Natural killer cell (primary cell): ENCODE results near the gene NMNAT2. TPM values are rescaled to one million over a fixed set of nuclear protein-coding genes. Genes with fewer than 3 reads are reported as not detected.

Source experiments
- ATAC-seq, 3 donors: fragments of 150-1000 bp in 2 of 3; fragments of 200-7000 bp in 1 of 3; cut with Tn5 transposase; 1 replicate in 1 of 3; 2 replicates in 2 of 3; pipeline ENCODE4 v1.10.0; 2021; ENCODE audit warnings: mild to moderate bottlenecking in 2 of 3, moderate library complexity in 2 of 3
- DNase-seq, 2 donors: peaks; one replicate each; pipeline versions ENCODE4 v3.0.0 to v3.0.0-alpha.2; 2013 to 2021; ENCODE audit warnings: mixed read lengths in 1 of 2
- H3K27ac ChIP-seq: one replicate; pipeline ENCODE4 v1.5.1; 2013; ENCODE audit warnings: mild to moderate bottlenecking, low read length
- H3K27me3 ChIP-seq: one replicate; pipeline ENCODE4 v1.6.1; 2013; ENCODE audit warnings: low read length; ENCODE audit not compliant: control insufficient read depth, insufficient read depth
- H3K36me3 ChIP-seq: one replicate; pipeline ENCODE4 v1.6.1; 2013; ENCODE audit warnings: low read length; ENCODE audit not compliant: control insufficient read depth, insufficient read depth
- H3K4me1 ChIP-seq: one replicate; pipeline ENCODE4 v1.6.1; 2013; ENCODE audit warnings: low read length; ENCODE audit not compliant: control insufficient read depth, insufficient read depth
- H3K4me3 ChIP-seq: one replicate; pipeline ENCODE4 v1.5.1; 2013; ENCODE audit warnings: low read length
- H3K9me3 ChIP-seq: one replicate; pipeline ENCODE4 v1.6.1; 2013; ENCODE audit warnings: low read length; ENCODE audit not compliant: control insufficient read depth, insufficient read depth
- H3K27ac Mint-ChIP-seq, 2 donors: one replicate each; pipeline ENCODE4 v1.8.0; 2022; ENCODE audit warnings: mild to moderate bottlenecking in 2 of 2, mixed read lengths in 2 of 2, moderate library complexity in 1 of 2
- H3K27me3 Mint-ChIP-seq, 2 donors: one replicate each; pipeline ENCODE4 v1.8.0; 2022; ENCODE audit warnings: low read depth in 2 of 2, mixed read lengths in 2 of 2
- H3K36me3 Mint-ChIP-seq: one replicate; pipeline ENCODE4 v1.8.0; 2022; ENCODE audit warnings: mixed read lengths
- H3K4me1 Mint-ChIP-seq, 2 donors: one replicate each; pipeline ENCODE4 v1.8.0; 2022; ENCODE audit warnings: mixed read lengths in 2 of 2
- H3K4me3 Mint-ChIP-seq: one replicate; pipeline ENCODE4 v1.8.0; 2022; ENCODE audit warnings: mild to moderate bottlenecking, moderate library complexity, mixed read lengths
- H3K9me3 Mint-ChIP-seq, 2 donors: one replicate each; pipeline ENCODE4 v1.8.0; 2022; ENCODE audit warnings: mixed read lengths in 2 of 2
- WGBS: methylation state at CpG from one replicate; pipeline ENCODE4 v1.1.7; 2013; ENCODE audit warnings: missing lambda C conversion rate; ENCODE audit not compliant: insufficient coverage; 5-methylcytosine and 5-hydroxymethylcytosine counted together
- intact Hi-C: fragments of 100-400 bp; cut with micrococcal nuclease; formaldehyde crosslinking; loops from one replicate; pipeline ENCODE4 v1.14.2; 2022
- total RNA-seq, 4 donors: library from RNA; stranded (reverse); fragments of 120-200 nt in 1 of 4; gene quantifications; one replicate each; pipeline versions ENCODE4 v1.2.3 to v1.2.4, GENCODE V29; 2013 to 2022
- TF ChIP-seq, protein P1 (sequence below): fragments of 200-600 bp; IDR thresholded peaks from one replicate; pipeline ENCODE4 v1.8.0; 2022; ENCODE audit warnings: antibody characterized with exemption

Gene NMNAT2
- total RNA-seq, 3 donors from 2014 or later (not counting 1 experiment from before 2014, with no cell fraction given): not detected

GRCh38 chr1:183349201-183349711 is 68.9 kb downstream of the NMNAT2 start:
- no peak overlapping the region for H3K27ac Mint-ChIP-seq
- Histone ChIP-seq H3K27ac (no peak overlapping the region), H3K36me3 (no peaks in the 10 kb centered on the region), H3K4me1 (no peaks in the 10 kb centered on the region), H3K4me3 (no peak overlapping the region), H3K27me3 (no peaks in the 10 kb centered on the region), H3K9me3 (no peaks in the 10 kb centered on the region)
- no peaks in the 10 kb centered on the region for H3K36me3 Mint-ChIP-seq
- no peak overlapping the region for H3K4me3 Mint-ChIP-seq
- ATAC-seq: no peak
- H3K4me1 Mint-ChIP-seq: no peaks in the 10 kb centered on the region
- H3K9me3 Mint-ChIP-seq: no peaks in the 10 kb centered on the region
- H3K27me3 Mint-ChIP-seq: peaks cover 13 to 33% of the 10 kb centered on the region in 2 donors
- intact Hi-C loops: no loop called here
- 74% methylated on average over 6 of the region's 6 CpGs for WGBS
- TF ChIP-seq, protein P1, sequence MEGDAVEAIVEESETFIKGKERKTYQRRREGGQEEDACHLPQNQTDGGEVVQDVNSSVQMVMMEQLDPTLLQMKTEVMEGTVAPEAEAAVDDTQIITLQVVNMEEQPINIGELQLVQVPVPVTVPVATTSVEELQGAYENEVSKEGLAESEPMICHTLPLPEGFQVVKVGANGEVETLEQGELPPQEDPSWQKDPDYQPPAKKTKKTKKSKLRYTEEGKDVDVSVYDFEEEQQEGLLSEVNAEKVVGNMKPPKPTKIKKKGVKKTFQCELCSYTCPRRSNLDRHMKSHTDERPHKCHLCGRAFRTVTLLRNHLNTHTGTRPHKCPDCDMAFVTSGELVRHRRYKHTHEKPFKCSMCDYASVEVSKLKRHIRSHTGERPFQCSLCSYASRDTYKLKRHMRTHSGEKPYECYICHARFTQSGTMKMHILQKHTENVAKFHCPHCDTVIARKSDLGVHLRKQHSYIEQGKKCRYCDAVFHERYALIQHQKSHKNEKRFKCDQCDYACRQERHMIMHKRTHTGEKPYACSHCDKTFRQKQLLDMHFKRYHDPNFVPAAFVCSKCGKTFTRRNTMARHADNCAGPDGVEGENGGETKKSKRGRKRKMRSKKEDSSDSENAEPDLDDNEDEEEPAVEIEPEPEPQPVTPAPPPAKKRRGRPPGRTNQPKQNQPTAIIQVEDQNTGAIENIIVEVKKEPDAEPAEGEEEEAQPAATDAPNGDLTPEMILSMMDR: no peak
- DNase-seq: no peak

DNA sequence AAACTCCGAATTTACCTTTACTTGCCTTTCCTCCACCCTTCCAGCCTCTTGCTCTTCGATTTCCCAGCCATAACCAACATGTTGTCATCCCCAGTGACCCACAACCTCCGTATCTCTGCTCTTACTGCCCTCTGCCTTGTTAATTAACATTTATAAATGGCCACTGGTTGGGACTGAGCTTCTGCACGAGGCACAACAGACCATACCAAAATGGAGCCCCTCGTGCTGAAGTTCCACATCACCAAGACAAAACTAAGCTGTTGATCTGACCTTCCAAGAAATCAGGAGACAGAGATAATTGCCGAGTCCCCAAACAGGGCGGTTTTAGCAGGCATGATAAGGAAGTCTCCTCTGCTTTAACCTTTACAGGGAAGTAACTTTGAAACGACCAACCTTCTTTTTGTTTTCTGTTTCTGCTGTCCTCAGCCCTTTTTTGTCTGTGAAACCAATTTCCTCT is 71.9 kb downstream of the NMNAT2 start:
- H3K9me3 ChIP-seq: no peaks in the 10 kb centered on the region
- no peak overlapping the region for H3K27ac ChIP-seq
- no peaks in the 10 kb centered on the region for H3K27me3 ChIP-seq
- no peaks in the 10 kb centered on the region for H3K4me1 ChIP-seq
- Mint-ChIP-seq H3K9me3 (no peaks in the 10 kb centered on the region), H3K27ac (no peak overlapping the region), H3K36me3 (no peaks in the 10 kb centered on the region), H3K4me1 (no peaks in the 10 kb centered on the region), H3K27me3 (peaks cover 13 to 39% of the 10 kb centered on the region in 2 donors), H3K4me3 (no peak overlapping the region)
- ATAC-seq: no peak
- DNase-seq: no peak
- no peaks in the 10 kb centered on the region for H3K36me3 ChIP-seq
- intact Hi-C loops: no loop called here
- WGBS: 65% methylated on average over 8 of the region's 8 CpGs
- no peak overlapping the region for H3K4me3 ChIP-seq
- TF ChIP-seq, protein P1: no peak

DNA sequence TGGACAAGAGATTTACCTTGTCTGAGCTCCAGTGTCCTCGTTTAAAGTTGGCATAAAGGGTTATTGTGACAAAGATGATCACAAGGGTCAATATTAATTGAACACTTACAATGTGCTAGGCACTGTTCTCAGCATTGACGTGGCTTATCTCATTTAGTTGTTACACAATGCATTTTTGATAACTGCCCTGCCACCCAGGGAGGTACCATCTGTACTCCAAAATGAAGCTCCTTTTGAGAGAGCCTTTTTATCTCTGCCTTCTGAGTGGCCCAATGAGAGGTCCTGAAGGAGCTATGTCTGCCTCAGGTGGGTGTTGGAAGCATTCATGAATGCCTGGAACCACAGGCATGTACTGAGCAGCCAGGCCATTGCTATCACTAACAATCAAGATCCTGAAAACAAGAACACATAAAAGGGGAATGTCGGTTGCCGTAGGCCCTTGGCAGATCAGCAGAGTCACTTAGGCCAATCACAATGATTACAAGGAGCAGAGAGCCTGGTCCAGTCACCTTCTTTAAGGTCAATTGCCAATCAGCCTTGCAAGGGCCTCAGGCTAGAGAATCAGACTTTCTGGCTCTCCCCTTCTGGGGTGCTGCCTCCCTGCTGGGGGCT is 78.5 kb downstream of the NMNAT2 start:
- H3K4me3 ChIP-seq: no peak overlapping the region
- no peaks in the 10 kb centered on the region for H3K9me3 ChIP-seq
- H3K27me3 ChIP-seq: no peaks in the 10 kb centered on the region
- 82% methylated on average over 4 of the region's 4 CpGs for WGBS
- Mint-ChIP-seq H3K27ac (no peak overlapping the region), H3K4me3 (no peak overlapping the region), H3K9me3 (no peaks in the 10 kb centered on the region), H3K27me3 (peaks cover 6 to 10% of the 10 kb centered on the region in 2 donors), H3K36me3 (no peaks in the 10 kb centered on the region), H3K4me1 (no peaks in the 10 kb centered on the region)
- intact Hi-C loops: no loop called here
- TF ChIP-seq, protein P1: no peak
- H3K4me1 ChIP-seq: no peaks in the 10 kb centered on the region
- no peaks in the 10 kb centered on the region for H3K36me3 ChIP-seq
- DNase-seq (no peak), ATAC-seq (no peak)
- no peak overlapping the region for H3K27ac ChIP-seq
